Motor neuron (in vitro differentiated cells): ENCODE measurements around the gene TRIM41. TPM values are rescaled to one million over a fixed set of nuclear protein-coding genes. Genes with fewer than 3 reads are reported as not detected.

Experiments used
- ATAC-seq, 8 experiments: fragments of 200-7000 bp; cut with Tn5 transposase; replicated peaks in 6 of 8; 2 replicates each; pipeline ENCODE4 v1.8.0; 2021; ENCODE audit warnings: mild to moderate bottlenecking in 8 of 8, moderate library complexity in 8 of 8
- H3K27ac ChIP-seq, 2 donors: fragments of 250-450 bp; sonication (Bioruptor Pico); 2 replicates each; pipeline ENCODE4 v1.9.0; 2021; ENCODE audit warnings: antibody characterized with exemption in 2 of 2, mild to moderate bottlenecking in 2 of 2, moderate library complexity in 1 of 2
- H3K4me1 ChIP-seq, 2 donors: fragments of 250-450 bp; sonication (Bioruptor Pico); replicated peaks in 1 of 2; 2 replicates each; pipeline ENCODE4 v1.6.1; 2021; ENCODE audit warnings: antibody characterized with exemption in 2 of 2, mild to moderate bottlenecking in 2 of 2, moderate library complexity in 1 of 2
- H3K4me3 ChIP-seq, 5 donors: fragments of 250-450 bp; sonication (Bioruptor Pico); 2 replicates each; pipeline ENCODE4 v1.9.0; 2021; ENCODE audit warnings: antibody characterized with exemption in 5 of 5, mild to moderate bottlenecking in 5 of 5, moderate library complexity in 4 of 5
- WGBS, 10 experiments: fragments of 450-650 bp; shearing (Covaris generic); methylation state at CpG; one replicate each; pipeline ENCODE4 v1.0.0; 2022; 5-methylcytosine and 5-hydroxymethylcytosine counted together
- in situ Hi-C, 9 experiments: fragments of 400-800 bp; cut with MboI; loops; one replicate each; pipeline ENCODE4 v1.15.0; 2021; ENCODE audit warnings: low sequenced_read_pairs in 9 of 9, low pct_unique_long_range_greater_than_20kb in 2 of 9; ENCODE audit not compliant: unreplicated experiment in 9 of 9
- total RNA-seq, 8 experiments: library from RNA; unstranded; fragments of 300-600 nt; gene quantifications; 2 replicates each; pipeline versions ENCODE4 v1.2.3 to v1.2.4, GENCODE V29; 2022

TRIM41 gene
- total RNA-seq, 8 experiments from 2014 or later = 14.3 to 31.4 (median 24.2) TPM

GRCh38 chr5:181188700-181189362 is 34.2 kb upstream of the TRIM41 start:
- Histone ChIP-seq H3K4me1 (peaks cover 5% of the 10 kb centered on the region in 2 donors), H3K27ac (peak overlapping the region in 1 of 2 donors; percentile 72), H3K4me3 (peak overlapping the region; percentile 59 to 82 (median 66))
- 0 to 3% (median 0%) methylated on average over 1 to 18 of the region's 35 CpGs; no CpG with 5 or more reads in 1 of the 10 experiments for WGBS, 10 experiments
- ATAC-seq = peak in 5 of 8 experiments; percentile 4 to 19 (median 9)
- in situ Hi-C loops = no loop called here

DNA sequence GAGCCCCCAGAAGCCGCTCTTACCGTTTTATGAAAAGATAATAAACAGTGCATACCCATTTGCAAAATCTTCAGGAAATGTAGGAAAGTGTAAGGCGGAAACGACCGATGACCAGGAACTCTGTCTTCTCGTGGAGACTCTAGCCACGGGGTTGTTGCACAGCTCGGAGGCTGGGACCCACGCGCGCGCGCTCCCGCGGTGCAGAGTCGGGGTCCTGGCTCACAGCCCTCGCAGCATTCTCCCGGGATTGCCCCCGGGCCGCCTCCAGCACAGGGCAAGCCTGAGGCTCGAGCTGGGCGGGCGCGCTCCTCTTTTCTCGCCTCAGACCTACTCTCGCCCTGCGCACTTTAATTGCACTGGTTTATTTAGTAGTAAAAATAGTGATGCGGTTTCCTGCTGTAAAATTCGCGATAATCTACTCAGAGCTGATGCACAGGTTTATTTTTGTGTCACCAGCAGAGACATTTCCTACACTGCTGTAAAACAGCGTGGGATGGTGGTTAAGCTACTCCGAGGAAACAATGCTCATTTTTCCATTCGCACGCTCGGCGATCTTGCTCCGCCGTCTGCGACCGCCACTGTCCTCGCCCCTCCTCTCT is 33.6 kb upstream of the TRIM41 start:
- in situ Hi-C loops = no loop called here
- H3K4me3 ChIP-seq = peak overlapping the region; percentile 59 to 82 (median 66)
- no peak overlapping the region for H3K27ac ChIP-seq
- H3K4me1 ChIP-seq = peaks cover 5% of the 10 kb centered on the region in 2 donors
- peak in 2 of 8 experiments; percentile 4 to 6 for ATAC-seq
- WGBS, 10 experiments = 0 to 6% (median 0%) methylated on average over 2 to 27 of the region's 41 CpGs; no CpG with 5 or more reads in 2 of the 10 experiments

DNA sequence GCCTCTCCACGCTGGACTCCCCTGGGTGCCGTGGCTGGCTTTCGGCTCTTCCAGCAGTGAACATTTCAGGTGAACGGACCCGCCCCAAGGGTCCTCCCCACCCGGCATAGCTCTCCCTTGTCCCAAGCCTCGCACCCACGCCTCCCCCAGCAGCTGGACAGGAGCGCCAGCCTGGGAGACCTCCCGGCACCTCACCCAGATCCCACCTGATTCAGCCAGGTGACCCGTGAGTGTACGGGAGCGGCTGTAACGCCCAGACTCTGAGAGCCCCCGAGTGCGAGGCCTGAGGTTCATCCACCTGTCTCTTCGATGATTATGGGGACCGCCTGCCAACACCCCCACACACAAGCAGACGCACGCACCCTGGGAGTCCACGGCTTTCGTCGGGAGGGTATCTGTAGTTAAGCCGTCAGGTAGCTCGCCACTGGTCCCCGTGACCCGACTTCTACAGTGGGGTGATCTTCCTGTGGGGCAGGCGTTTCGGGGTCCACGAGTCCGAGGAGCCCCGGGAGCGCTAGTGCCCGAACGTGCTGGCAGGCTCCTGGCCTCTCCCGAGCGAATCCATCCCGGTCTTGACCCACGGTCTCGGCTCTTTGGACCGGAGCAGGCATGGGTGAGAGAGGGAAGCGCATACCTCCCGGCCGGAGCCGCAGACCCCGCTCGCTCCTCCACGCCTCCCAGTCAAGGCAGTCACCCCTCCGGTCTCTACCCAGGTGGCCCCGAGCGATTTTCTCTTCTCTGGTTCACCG is 32.9 kb upstream of the TRIM41 start:
- peak overlapping the region; percentile 59 to 82 (median 66) for H3K4me3 ChIP-seq
- 0 to 4% (median 0%) methylated on average over 1 to 8 of the region's 52 CpGs; no CpG with 5 or more reads in 6 of the 10 experiments for WGBS, 10 experiments
- ATAC-seq = no peak
- in situ Hi-C loops = no loop called here
- no peak overlapping the region for H3K27ac ChIP-seq
- peaks cover 5% of the 10 kb centered on the region in 2 donors for H3K4me1 ChIP-seq

DNA sequence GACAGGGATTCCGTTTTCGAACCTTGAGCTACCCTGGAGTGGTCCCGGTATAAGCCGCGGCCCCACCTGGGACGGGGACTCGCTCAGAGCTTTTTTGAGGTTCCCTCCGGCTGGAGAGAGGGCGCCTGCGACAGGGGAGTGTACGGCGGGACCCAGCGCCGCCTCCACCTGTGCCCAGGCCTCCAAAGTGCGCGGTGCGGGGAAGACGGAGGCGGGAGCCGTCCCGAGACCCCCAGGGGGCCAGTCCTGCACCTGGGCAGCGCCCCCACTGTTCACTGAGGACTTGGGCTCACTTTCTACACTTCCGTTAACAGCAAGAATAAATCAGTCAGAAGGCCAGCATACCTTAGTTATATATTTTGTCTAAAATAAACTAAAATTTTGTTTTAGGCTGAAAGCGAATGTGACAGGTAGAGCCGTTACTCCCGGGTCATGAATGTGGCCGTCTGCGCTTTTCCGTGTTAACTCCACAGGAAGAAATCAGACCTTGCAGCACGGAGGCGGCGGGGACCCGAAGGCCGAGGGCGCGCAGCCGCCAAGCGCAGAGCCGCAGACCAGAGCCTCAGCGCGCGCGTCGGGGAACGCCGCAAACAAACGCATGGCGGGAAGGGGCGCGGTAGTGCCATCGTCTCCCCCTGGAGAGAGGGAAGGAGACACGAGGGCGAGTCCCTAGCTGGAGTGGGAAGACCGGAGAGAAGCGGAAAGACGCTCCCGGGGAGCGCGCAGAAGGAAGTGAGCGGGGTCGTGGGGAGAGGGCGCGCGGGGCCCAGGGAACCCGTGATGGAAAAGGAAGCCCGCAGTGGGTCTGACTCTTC is 32.2 kb upstream of the TRIM41 start:
- H3K4me3 ChIP-seq = peak overlapping the region; percentile 59 to 82 (median 66)
- H3K4me1 ChIP-seq = peaks cover 5% of the 10 kb centered on the region in 2 donors
- peak; percentile 4 to 30 (median 17) for ATAC-seq
- in situ Hi-C loops = no loop called here
- H3K27ac ChIP-seq = no peak overlapping the region
- WGBS, 10 experiments = 0 to 4% (median 1%) methylated on average over 1 to 29 of the region's 66 CpGs; no CpG with 5 or more reads in 5 of the 10 experiments

DNA sequence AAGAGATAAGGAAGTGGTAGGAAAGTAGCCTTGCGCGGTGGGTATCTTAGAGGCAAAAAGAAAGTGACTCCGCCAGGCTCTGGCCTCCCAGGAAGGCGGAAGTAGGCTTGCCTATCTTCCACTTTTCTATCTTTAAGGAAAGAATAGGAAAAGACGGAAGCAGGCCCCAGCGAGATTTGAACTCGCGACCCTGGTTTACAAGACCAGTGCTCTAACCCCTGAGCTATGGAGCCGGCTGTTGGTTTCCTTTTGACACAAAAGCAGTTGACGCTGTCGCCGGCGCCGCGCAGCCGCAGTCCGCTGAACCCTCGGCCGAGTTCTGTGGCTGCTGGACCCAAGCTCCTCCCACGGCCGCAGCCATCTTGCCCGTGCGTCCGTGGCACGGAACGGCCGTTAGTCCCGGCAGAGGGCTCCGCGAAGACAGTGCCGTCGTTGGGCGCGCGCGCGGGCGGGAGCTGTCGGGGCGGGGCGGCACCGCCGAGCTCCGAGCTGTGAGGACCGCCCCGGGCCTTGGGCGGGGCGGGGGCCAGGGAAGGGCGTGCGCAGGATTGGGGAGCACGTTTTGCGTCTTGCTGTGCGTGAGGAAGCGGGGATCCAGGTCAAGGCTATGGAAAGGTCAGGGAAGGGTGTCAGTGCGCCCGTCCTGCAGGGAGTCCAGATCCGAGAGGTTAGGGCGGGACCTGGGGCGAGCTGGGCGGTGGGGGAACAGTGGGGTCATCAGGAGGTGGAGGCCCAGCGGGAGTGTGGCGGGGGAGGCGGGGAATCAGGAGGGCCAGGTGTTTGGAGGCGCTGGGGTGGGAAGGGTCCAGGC is 31.4 kb upstream of the TRIM41 start:
- Histone ChIP-seq H3K27ac (peak overlapping the region; percentile 83 to 91), H3K4me3 (peak overlapping the region; percentile 59 to 82 (median 66)), H3K4me1 (peaks cover 5% of the 10 kb centered on the region in 2 donors)
- 0% methylated on average over 1 to 26 of the region's 64 CpGs; no CpG with 5 or more reads in 5 of the 10 experiments for whole genome bisulfite sequencing, 10 experiments
- peak; percentile 60 to 76 (median 74) for ATAC-seq
- in situ Hi-C loops = no loop called here

DNA sequence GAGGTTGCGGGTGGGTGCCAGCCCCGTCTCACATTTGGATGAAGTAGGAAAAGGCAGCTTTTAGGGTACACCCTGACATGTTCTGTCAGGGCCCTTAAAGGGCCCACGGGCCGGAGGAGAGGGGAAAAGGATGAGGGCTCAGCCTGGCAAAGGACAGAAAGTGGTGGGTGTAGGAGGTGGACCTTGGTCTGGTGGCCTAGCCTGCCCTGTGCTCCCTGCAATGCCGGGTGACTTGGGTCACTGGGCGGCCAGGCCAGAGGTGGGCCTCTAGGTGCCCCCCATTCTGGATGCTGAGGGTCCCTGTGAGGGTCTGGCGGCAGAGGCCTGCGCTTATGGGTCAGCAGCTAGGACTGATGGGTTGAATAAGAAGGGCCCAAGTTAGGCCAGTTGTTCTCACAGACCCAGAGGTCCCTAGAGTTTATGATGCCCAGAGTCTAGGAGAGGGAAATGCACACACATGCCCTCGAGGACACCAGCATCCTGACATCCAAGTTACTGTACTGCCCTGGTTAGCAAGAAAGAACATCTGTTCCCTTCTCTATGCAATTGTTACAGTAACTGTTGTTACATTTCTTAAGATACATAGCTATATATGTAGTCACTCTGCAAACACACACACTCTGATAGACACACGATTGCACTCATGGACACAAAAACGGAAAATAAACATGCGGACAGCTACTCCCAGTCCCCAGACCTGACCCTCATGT is 30.6 kb upstream of the TRIM41 start:
- peaks cover 5% of the 10 kb centered on the region in 2 donors for H3K4me1 ChIP-seq
- no peak for ATAC-seq
- H3K27ac ChIP-seq = peak overlapping the region; percentile 83 to 91
- in situ Hi-C loops = no loop called here
- H3K4me3 ChIP-seq = peak overlapping the region; percentile 59 to 82 (median 66)
- 50 to 93% (median 84%) methylated on average over 2 to 3 of the region's 12 CpGs; no CpG with 5 or more reads in 4 of the 10 experiments for WGBS, 10 experiments

DNA sequence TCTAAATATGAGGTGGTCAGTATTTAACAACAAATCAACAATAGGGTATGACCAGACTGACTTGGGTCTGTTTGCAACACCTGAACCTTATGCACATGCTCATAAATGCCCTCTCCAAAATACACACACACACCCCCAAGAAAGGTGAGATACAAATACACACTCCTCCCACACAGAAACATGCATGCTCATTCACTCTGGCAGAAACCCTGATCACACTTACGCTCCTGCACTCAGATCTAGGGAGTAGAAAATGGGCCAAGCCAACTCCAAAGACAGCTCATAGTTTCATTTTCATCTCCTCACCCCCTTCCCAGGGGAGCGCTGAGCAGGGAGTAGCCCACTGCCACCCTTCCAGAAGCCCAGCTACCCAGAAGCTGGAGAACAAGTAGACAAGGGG is 29.4 kb upstream of the TRIM41 start:
- Histone ChIP-seq H3K27ac (no peak overlapping the region), H3K4me1 (peaks cover 5% of the 10 kb centered on the region in 2 donors), H3K4me3 (no peak overlapping the region)
- in situ Hi-C loops = no loop called here
- WGBS, 10 experiments = 37 to 100% (median 83%) methylated on average over 1 to 2 of the region's 2 CpGs; no CpG with 5 or more reads in 7 of the 10 experiments
- no peak for ATAC-seq

DNA sequence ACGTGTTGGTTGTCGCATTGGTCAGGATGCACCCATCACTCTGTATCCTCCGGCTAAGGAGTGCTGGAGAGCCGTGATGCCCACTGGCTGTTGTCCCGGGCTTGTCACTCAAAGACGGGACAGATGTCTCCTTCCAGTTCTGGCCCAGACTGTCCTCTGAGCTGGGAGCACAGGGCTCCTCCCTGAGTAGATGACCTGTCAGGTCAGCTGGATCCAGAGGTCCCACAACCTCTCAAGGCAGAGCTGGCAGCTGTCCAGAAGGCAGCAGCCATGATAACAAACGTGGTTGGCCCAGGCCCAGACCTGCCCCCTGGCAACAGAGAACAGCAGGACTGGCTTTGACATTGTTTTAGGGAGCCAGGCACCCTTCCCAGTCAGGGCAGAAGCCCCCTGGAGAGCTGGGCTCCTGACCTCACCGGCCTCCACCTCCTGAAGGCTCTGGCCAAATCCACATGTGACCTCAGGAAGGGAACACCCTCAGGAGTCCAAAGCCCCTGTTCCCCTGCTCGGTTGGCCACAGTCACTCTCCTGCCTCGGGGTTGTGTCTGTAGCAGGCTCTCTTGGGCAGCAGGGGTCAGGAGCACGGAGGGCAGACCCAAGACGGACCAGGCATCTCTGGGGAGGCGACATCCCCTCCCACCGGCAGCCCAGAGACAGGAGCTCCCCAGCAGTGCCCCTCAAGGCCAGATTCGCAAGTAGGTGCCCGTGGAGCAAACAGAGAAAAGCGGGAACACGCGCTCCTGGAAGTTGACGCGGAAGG is 28.4 kb upstream of the TRIM41 start:
- Histone ChIP-seq H3K27ac (no peak overlapping the region), H3K4me3 (no peak overlapping the region), H3K4me1 (peaks cover 5% of the 10 kb centered on the region in 2 donors)
- WGBS, 10 experiments = 30 to 100% (median 77%) methylated on average over 1 to 11 of the region's 21 CpGs; no CpG with 5 or more reads in 2 of the 10 experiments
- ATAC-seq = no peak
- in situ Hi-C loops = no loop called here

DNA sequence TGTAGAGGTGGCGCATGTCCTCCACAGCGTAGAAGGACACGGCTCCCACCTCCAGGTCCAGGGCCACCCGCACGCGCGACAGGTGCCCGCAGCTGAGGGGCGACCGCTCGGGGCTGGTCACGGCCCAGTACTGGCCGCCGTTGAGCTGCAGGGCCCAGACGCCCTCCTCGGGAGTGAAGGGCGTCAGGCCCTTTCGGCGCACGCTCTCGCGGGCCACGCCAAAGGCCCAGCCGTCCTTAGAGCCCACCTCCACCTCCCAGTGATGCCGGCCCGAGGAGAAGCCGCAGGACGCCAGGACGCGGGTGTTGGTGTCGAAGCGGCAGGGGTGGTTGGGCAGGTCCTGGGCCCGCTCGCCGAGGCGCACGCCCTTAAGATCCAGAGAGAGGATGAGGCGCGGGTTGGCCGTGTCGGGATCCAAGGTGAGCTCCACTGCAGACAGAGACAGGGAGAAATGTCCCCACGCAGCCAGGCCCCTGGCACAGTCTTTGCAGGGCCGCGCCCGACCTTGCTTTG is 27.8 kb upstream of the TRIM41 start:
- WGBS, 10 experiments = 80 to 100% (median 96%) methylated on average over 1 to 23 of the region's 45 CpGs; no CpG with 5 or more reads in 5 of the 10 experiments
- no peak for ATAC-seq
- Histone ChIP-seq H3K4me3 (no peak overlapping the region), H3K4me1 (peaks cover 5% of the 10 kb centered on the region in 2 donors), H3K27ac (no peak overlapping the region)
- in situ Hi-C loops = no loop called here

- Histone ChIP-seq H3K4me1 (peaks cover 4% of the 10 kb centered on the region in 2 donors), H3K27ac (no peak overlapping the region), H3K4me3 (no peak overlapping the region)
- ATAC-seq = no peak
- 0 to 71% (median 25%) methylated on average over 1 to 2 of the region's 8 CpGs; no CpG with 5 or more reads in 6 of the 10 experiments for WGBS, 10 experiments
- in situ Hi-C loops = no loop called here
Measured at GRCh38 chr5:181197326-181197951, 25.6 kb upstream of the TRIM41 start.
